GM12891 (cell line): ENCODE data around the gene MAPK11.

ENCODE experiments used
- PAX5 ChIP-seq: IDR thresholded peaks from 2 replicates; pipeline ENCODE4 v1.6.1; 2011; ENCODE audit warnings: low read length, moderate library complexity, mild to moderate bottlenecking; ENCODE audit not compliant: insufficient read depth, severe bottlenecking
- POLR2A ChIP-seq: IDR thresholded peaks from 2 replicates; pipeline ENCODE4 v1.6.1; 2011; ENCODE audit warnings: low read depth, low read length, control low read depth
- POLR2AphosphoS5 ChIP-seq: IDR thresholded peaks from 2 replicates; pipeline ENCODE4 v1.6.1; 2011; ENCODE audit warnings: low read depth, low read length, control low read depth

GRCh38 chr22:50298937-50299784, 29.0 kb upstream of the MAPK11 start:
- TF ChIP-seq POLR2A, result no peak
- TF ChIP-seq POLR2AphosphoS5, result no peak
- TF ChIP-seq PAX5, result no peak
